NOMO-1 treated with dmso at 0.1 percent for 144 hours (cell line): ENCODE measurements around the gene MYBPC2.

ENCODE experiments used
- DNase-seq: peaks from one replicate; lab custom pipeline; 2025; ENCODE audit not compliant: unreplicated experiment; lab: John Stamatoyannopoulos, UW

MYBPC2 gene

GRCh38 chr19:50496189-50497021, 63.7 kb downstream of the MYBPC2 start:
- DNase-seq, result no peak

- DNase-seq, result no peak
Observed at GRCh38 chr19:50497022-50497405, 64.3 kb downstream of the MYBPC2 start.

- DNase-seq, result no peak
Observed at GRCh38 chr19:50498219-50499056, 65.7 kb downstream of the MYBPC2 start.

- no peak for DNase-seq
Observed at GRCh38 chr19:50500060-50500752, 67.5 kb downstream of the MYBPC2 start.

GRCh38 chr19:50500753-50501151, 68.1 kb downstream of the MYBPC2 start:
- no peak for DNase-seq

- no peak for DNase-seq
Observed at GRCh38 chr19:50501186-50501567, 68.5 kb downstream of the MYBPC2 start.

GRCh38 chr19:50501568-50502475, 69.1 kb downstream of the MYBPC2 start:
- DNase-seq, result no peak

- DNase-seq, result no peak
Observed at GRCh38 chr19:50505856-50506611, 73.3 kb downstream of the MYBPC2 start.

- no peak for DNase-seq
Observed at GRCh38 chr19:50506700-50507099, 74.0 kb downstream of the MYBPC2 start.

- DNase-seq, result no peak
Observed at GRCh38 chr19:50507376-50507775, 74.7 kb downstream of the MYBPC2 start.

- no peak for DNase-seq
Observed at GRCh38 chr19:50508843-50509190, 76.1 kb downstream of the MYBPC2 start.

GRCh38 chr19:50509366-50509765, 76.7 kb downstream of the MYBPC2 start:
- no peak for DNase-seq

GRCh38 chr19:50510121-50510670, 77.5 kb downstream of the MYBPC2 start:
- DNase-seq, result no peak

- DNase-seq, result no peak
Observed at GRCh38 chr19:50510700-50511068, 78.0 kb downstream of the MYBPC2 start.

GRCh38 chr19:50511069-50511822, 78.6 kb downstream of the MYBPC2 start, which contains the start of gene JOSD2:
Gene JOSD2 (minus strand): TSS chr19:50511191. CDS start chr19:50510431, 760 bp downstream.
- peak; percentile 99 for DNase-seq

- no peak for DNase-seq
Observed at GRCh38 chr19:50512112-50512998, 79.7 kb downstream of the MYBPC2 start.

- no peak for DNase-seq
Observed at GRCh38 chr19:50512999-50513745, 80.5 kb downstream of the MYBPC2 start.
